ENCODE measurements around the gene NRL. TPM values are rescaled to one million over a fixed set of nuclear protein-coding genes. Genes with fewer than 3 reads are reported as not detected.

NRL gene
- total RNA-seq, 1 experiment from 2014 or later: 2.5 TPM

DNA sequence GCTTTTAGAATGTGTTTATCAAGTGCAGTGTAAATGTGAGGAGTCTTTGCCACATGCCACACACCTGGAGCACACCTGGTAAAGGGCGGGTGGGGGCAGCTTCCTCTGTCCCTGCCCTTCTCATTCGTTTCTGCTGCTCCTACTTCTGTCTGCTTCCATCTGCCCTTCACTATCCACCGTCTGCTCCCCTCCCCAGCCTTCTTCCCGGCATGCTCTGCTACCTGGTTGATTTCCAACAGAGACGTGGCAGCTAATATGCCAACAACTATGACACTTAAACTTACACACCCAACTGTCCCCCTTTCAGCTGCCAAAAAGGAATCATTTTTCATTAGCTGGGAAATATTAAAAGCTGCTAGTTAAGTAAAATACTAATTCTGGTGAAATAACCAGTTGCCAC is 72.0 kb downstream of the NRL start:
- WGBS (ENCODE audit: extremely low coverage, insufficient read length, low lambda C conversion rate): no CpG with 5 or more reads among the region's 5 CpGs
- H2AK5ac ChIP-seq (ENCODE audit: insufficient read length, low read length): no peak overlapping the region
- no peaks in the 10 kb centered on the region for H3K79me2 ChIP-seq (ENCODE audit: insufficient read depth, low read length)
- H2BK5ac ChIP-seq (ENCODE audit: insufficient read length, low read length): no peak overlapping the region
- H3K36me3 Mint-ChIP-seq (ENCODE audit: insufficient read depth in 1 of 3, low read depth in 3 of 3): 0 out of 7 replicates have a peak, but pooled peaks cover 0 to 2% (median 0%) of the 10 kb centered on the region in 3 experiments
- no peaks in the 10 kb centered on the region for H3K27me3 ChIP-seq (ENCODE audit: insufficient read depth, low read length)
- no peak overlapping the region for H3K27ac ChIP-seq (ENCODE audit: insufficient read length, low read depth, low read length)
- no peaks in the 10 kb centered on the region for H4K20me1 ChIP-seq (ENCODE audit: control insufficient read depth, insufficient read depth, insufficient read length)
- H4K5ac ChIP-seq (ENCODE audit: insufficient read length, low read depth, low read length): no peak overlapping the region
- no peak overlapping the region for H3K4me2 ChIP-seq (ENCODE audit: insufficient read depth, insufficient read length, low read length)
- H3K23me2 ChIP-seq (ENCODE audit: insufficient read length, low read depth, low read length, poor library complexity, severe bottlenecking): no peaks in the 10 kb centered on the region
- H3K56ac ChIP-seq (ENCODE audit: insufficient read length, low read depth, low read length): no peak overlapping the region
- no peak overlapping the region for H3K9ac ChIP-seq (ENCODE audit: extremely low read depth, insufficient read length, low read length)
- no peak overlapping the region for H2BK12ac ChIP-seq (ENCODE audit: insufficient read length, low read depth, low read length)
- no peak overlapping the region for H4K8ac ChIP-seq (replicated peaks; ENCODE audit: insufficient read length, low read depth, low read length)
- H3K23ac ChIP-seq (ENCODE audit: insufficient read length, low read depth, low read length): no peak overlapping the region
- no peak overlapping the region for H2BK20ac ChIP-seq (ENCODE audit: low read depth, low read length, poor library complexity, severe bottlenecking)
- peaks cover 3 to 6% of the 10 kb centered on the region in 2 experiments; a peak in 3 of 4 replicates for H3K4me1 Mint-ChIP-seq
- H4K91ac ChIP-seq (ENCODE audit: insufficient read length, low read depth, low read length): no peak overlapping the region
- no peaks in the 10 kb centered on the region for H3K4me1 ChIP-seq (ENCODE audit: insufficient read depth, low read length)
- no peaks in the 10 kb centered on the region for H3K9me3 ChIP-seq (ENCODE audit: control insufficient read depth, low read depth, low read length)
- H2BK15ac ChIP-seq (ENCODE audit: low read depth, low read length): no peak overlapping the region
- H3K27ac Mint-ChIP-seq: no peak overlapping the region
- no peaks in the 10 kb centered on the region; a peak in 2 of 5 replicates for H3K9me3 Mint-ChIP-seq
- TF ChIP-seq CTCF (conservative IDR thresholded peaks at IDR 0.05): no peak
- no peak overlapping the region for H3K4ac ChIP-seq (ENCODE audit: low read depth, low read length)
- no peak overlapping the region for H3K4me3 Mint-ChIP-seq
- no peak overlapping the region for H3K14ac ChIP-seq (ENCODE audit: insufficient read depth, low read length)
- no peak overlapping the region for H2AFZ ChIP-seq (ENCODE audit: low read length)
- no peak overlapping the region for H3T11ph ChIP-seq (ENCODE audit: low read length)
- no peak for DNase-seq
- H3K27me3 Mint-ChIP-seq (ENCODE audit: low read depth): peaks cover 12% of the 10 kb centered on the region
- H3K79me1 ChIP-seq (ENCODE audit: insufficient read depth, low read depth, low read length, poor library complexity, severe bottlenecking): no peaks in the 10 kb centered on the region
- no peak overlapping the region for H3K18ac ChIP-seq (ENCODE audit: insufficient read length, low read depth, low read length)
- no peak overlapping the region for H2BK120ac ChIP-seq (ENCODE audit: low read depth, low read length, poor library complexity, severe bottlenecking)

All from H9 (cell line).